GM21723 (cell line): ENCODE results near the gene DMKN.

Experiments used
- ATAC-seq: cut with Tn5 transposase; IDR thresholded peaks from one replicate; pipeline ENCODE4 v1.9.1; 2021; ENCODE audit warnings: mild to moderate bottlenecking, moderate library complexity; ENCODE audit not compliant: unreplicated experiment

The DMKN gene, protein sequence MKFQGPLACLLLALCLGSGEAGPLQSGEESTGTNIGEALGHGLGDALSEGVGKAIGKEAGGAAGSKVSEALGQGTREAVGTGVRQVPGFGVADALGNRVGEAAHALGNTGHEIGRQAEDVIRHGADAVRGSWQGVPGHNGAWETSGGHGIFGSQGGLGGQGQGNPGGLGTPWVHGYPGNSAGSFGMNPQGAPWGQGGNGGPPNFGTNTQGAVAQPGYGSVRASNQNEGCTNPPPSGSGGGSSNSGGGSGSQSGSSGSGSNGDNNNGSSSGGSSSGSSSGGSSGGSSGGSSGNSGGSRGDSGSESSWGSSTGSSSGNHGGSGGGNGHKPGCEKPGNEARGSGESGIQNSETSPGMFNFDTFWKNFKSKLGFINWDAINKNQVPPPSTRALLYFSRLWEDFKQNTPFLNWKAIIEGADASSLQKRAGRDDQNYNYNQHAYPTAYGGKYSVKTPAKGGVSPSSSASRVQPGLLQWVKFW

DNA sequence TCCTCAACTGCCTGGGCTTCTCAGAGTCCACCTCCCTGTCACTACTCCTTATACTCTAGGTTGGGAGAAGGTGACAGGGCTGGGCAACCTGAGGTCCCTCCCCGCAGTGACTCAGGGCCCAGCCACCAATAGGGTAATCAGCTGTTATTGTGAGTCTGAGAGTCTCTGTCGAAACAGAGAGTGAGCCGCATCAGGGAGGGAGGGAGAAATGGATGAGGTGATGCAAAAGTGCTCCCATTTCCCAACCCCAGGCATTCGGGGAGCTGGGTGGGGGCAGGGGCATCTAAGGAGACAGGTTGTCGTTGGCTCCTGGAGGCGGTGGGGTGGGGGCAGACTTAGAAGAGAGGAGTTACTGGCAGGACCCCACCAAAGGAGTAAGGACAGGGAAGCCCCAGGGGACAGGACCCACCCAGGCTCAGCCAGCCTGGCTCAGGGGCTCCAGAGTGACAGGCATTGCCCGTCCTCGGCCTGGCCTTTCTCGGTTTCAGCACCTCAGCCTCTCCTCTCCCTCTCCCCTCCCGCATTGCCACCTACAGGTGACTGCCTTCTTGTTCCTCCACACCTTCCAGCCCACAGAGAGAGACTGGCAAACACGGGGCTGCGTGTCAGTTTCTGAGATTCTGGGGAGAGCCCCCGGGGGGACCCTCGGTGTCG is at the start of gene DMKN:
Gene DMKN (minus strand): TSS at position 22 of the 654 bp plus-strand sequence. CDS start 174 bp downstream, outside the sequence.
- no peak for ATAC-seq

DNA sequence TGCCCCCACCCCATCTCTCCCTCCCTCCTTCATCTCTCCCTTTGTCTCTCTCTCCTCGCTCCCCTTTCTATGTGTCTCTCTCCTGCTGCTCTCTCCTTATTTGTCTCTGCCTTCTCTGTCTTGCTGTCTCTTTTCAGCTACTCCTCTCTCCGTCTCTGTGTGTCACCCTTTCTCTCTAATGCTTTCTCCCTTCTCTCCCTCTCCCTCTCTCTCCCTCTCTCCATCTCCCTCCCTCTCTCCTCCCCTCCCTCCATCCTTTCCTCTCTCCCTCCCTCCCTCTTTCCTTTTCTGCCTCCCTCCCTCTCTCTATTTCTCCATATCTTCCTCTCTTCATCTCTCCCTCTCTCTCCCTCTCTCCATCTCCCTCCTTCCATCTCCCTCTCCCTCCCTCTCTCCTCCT is 49.3 kb upstream of the DMKN start:
- ATAC-seq = no peak

DNA sequence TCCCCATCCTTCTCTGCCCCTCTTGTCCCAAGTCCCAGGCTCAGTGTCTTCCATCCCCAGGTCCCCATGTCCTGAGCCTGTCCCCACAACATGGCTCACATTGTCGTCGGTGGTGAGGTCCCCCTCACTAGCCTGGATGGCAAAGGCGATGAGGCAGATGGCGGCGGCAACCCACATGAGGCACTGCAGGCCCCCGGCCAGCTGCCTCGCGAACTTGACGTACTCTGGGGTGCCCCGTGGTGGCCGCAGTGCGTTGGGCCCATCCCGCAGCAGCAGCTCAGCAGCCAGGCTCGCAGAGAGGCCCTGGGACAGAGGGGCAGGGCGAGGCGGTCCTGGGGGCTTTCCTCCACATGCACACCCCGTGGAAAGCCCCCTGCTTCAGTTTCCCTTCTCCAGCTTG is 48.9 kb upstream of the DMKN start:
- no peak for ATAC-seq

DNA sequence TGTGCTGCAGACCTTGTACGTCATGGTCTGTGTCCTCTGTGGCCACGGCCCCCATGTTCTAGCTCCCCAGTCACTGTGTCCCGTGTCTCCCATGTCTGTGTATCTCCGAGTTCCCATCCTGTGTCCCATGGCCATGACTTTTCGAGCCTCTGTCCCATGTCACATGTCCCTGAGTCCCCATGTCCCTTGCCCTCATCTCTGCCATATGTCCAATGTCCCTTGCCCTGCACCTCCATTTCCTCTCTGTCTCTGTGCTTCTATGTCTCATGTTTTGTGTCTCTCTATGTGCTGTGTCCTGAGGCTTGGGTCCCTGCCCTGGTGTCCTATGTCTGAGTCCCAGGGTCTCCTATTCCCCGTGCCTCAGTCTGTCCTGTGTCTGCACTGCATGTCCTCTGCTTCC is 48.0 kb upstream of the DMKN start:
- no peak for ATAC-seq

DNA sequence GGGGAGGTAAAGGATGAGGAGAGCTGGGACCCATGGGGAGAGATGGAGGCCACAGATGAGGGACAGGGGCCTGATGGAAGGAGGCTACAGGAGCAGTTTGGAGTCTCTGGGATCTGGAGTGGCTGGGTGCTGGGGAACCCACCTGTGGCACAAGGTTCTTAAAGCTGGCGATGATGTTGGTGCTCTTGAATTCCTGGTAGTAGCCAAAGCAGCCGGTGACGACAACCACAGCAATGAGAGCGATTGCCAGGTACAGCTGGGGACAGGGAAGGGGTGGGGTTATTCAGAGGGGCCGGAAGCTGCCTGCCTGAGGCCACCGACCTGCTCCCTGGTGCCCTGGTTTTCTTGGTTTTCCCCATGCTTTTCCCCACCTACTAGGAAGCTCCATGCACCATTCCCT is 47.2 kb upstream of the DMKN start:
- no peak for ATAC-seq

DNA sequence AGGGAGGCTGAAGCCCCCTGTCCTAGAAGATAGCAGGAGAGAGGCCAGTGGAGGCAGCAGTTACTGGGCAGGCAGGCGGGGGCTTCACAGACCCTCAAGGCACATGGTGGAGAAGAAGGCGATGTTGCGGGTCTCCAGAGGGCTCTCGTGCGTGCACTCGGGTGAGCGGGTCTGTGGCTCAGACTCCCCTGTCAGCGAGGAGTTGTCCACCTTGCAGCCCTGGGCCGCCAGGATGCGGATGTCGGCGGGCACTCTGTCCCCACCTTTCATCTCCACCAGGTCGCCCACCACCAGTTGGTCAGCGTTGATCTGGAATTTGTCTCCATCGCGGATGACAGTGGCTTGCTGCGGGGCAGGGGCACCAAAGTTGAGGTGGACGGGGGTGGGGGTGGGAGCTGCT is 46.8 kb upstream of the DMKN start:
- ATAC-seq = no peak

DNA sequence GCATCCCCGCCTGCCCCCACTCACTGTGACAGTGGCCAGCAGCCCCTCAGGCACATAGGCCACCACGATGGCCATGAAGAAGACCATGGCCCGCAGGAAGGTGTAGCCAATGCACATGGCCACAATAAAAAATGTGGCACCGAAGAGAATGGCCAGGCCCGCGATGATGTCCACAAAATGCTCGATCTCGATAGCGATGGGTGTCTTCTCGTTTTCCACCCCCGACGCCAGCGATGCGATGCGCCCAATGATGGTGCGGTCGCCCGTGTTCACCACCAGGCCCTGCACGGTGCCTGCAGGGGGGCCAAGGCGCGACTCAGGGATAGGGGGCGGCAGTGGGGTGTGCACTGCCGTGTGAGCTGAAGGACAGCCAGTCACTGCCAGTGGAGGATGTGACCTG is 46.3 kb upstream of the DMKN start:
- no peak for ATAC-seq

DNA sequence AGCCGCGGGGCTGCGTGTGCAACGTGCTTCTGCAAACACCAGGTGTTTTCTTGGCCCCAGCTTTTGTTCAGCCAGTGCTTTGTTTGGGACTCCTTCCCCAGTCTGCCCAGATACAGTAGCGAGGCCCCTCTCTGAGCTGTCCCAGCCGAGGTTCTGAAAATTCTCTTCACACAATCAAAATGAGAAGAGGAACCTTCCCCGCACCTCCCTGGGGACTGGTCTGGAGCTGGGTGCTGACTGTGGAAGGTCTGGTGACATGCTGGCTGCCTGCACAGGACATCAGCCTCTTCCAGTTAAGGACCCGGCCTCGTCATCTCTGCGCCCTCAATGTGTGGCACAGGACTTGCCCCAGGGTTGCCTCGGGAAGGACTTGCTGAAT is 45.8 kb upstream of the DMKN start:
- ATAC-seq = peak; percentile 66

DNA sequence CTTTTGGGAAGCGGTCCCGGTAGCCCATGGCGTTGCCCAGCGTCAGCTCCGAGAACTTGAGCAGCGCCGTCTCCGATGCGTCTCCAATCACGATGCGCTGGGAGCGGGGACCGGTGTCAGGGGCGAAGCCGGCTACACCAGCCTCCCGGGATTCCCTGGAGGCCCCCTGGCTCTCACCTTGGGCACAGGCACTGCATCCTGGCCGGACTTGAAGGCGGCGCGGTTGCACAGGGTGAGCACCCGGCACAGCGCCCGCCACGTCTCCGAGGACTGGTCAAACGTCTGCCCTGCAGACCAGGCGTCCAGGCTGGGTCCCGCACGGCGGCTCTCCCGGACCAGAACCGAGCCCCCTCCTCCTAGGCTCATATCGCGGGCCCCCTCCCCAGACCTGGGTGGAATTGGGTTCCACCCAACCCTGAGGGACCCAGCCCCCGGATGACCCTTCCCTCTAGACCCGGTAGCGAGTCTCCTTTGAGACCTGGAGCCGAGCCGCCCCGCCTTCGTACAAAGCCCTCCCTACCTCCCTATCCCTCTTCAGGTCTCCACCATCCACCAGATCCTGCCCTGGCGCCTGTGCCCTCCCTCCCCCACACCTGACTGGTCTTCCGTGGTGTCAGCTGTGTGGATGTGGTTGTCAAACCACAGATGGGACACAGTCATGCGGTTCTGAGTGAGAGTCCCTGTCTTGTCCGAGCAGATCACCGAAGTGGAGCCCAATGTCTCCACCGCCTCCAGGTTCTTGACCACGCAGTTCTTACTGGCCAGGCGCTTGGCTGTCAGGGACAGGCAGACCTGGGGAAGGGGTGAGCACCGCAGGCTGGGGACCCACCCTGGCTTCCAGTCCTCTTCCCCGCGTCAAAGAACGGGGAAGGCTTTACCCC is 45.2 kb upstream of the DMKN start:
- ATAC-seq = peak; percentile 19

DNA sequence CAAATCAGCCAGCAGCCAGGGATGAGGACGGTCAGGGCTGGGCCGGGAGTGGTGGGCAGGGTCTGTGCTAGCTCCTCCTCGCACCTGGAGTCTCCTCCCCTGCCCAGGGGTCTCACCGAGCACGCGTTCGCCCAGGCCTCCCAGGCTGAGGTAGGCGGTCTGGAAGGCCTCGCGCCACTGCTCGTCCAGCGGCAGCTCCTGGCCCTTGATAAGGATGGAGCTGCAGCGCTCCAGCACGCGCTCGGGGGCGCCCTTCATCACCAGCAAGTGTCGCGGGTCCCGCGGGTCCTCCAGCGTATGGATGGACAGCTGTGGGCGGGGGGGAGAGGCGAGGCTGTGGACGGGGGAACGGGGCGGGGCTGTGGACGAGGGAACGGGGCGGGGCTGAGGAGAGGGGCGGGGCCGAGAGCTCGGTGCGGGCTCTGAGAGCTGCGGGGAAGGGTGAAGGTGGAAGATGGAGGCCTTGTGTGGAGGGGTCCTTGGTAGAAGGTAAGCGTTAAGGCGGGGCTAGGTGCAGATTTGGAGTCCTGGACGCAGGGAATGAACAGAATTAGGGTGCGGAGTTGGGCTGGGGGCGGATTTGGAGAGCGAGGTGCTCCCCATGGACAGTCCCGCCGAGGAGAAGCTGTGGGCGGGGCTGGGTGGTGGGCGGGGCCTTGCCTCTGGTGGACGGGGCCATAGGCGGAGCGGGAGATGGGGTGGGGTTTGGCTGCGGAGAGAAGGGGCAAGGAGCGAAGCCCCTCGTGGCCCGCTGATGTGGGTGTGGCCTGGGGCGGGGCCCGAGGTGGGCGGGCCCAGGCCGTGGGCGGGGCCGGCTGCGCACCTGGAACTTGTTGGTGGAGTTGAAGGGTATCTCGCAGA is 44.3 kb upstream of the DMKN start:
- ATAC-seq = no peak

DNA sequence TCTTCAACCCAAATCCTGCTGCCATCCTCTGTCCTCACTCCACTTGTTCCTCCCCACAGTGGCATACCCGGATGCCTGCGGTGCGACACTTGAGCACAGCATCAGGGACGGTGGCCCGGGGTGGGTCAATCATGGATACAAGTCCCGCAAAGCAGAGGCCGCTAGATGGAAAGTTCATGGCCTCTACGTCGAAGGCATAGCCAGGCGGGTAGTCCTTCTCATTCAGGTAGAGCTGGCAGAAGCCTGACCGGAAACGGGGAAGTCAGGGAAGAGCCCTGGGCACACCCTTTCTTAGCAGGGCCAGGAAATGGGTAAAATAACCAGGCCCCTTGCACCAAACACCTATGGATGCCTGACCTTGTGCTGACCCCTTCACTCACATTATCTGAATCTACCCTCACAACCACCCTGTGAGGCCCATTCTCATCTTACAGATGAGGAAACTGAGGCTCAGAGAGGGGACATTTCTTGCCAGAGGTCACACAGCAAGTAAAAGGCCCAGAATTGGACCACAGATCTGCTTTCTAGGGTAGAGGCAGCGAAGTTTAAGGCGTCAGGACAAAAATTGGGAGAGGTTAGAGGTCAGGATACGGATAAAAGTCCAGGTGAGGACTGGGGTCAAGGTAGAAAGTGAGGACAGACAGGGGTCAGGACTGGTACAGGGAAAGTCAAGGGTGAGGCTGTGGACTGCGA is 43.5 kb upstream of the DMKN start:
- no peak for ATAC-seq

DNA sequence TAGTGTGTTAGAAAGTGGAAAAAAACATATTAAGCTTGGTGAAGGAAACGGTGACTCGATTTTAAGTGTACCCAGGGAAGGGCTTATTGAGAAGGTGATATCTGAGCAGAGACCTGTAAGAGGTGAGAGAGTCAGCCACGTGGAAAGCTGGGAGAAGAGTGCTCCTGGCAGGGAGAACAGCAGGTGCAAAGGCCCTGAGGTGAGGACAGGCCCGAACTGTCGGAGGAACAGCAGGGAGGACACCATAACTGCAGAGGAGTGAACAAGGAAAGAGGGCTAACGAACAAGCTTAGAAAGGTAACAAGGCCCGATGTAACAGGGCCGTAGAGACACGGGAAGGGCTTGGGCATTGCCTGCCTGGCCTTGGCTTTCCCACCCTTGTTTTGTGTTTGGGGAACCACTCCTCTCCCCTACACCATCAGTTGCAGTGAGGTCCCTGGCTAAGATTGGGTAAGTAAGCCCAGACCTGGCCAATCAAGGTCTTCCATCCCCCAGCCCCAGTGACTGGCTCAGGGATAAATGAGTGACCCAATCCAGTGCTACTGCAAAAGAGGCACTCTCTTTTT is 42.7 kb upstream of the DMKN start:
- no peak for ATAC-seq

DNA sequence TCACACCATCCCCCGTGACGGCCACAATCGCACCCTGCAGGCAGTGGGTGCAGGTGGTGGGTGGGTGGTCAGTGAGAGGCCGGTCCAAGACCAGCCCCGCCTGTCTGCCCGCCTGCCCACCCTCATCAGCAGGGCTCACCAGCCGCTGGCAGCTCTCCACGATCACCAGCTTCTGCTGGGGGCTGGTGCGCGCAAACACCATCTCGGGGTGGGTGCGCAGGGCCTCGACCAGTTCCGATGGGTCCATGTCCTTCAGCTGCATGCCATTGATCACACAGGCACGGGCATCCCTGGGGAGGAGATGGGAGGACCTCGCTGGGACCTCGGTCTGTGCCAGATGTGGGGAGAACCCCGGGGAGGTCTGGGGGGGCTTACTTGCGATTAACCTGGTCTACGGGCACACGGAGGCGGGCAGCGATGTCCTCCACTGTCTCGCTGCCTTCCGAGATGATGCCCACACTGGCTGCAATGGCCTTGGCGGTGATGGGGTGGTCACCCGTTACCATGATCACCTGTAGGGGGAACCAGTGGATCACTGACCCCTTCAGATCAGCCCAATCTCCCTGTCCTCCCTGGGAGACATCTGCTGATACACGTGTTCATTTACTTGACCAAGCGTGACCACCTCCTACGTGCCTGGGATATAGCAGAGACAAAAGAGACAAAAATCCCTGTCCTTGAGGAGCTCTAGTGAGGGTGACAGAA is 42.0 kb upstream of the DMKN start:
- ATAC-seq = no peak

DNA sequence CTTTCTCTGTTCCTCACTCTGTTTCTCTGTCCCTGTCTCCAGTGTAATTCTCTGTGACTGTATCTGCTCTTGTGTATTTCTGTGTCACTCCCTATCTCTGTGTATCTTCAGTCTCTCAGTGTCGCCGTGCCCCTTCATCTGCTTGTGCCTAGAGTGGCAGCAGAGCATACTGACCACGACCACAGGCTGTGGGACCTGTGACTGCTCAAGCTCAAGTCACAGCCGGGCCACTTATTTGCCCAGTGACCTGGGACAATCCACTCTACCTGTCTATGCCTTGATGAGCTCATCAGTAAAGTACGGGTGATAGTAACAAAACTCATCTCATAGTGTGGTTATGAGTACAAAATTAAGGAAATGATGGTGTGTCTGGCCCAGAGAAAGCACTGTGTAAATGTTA is 40.6 kb upstream of the DMKN start:
- no peak for ATAC-seq

DNA sequence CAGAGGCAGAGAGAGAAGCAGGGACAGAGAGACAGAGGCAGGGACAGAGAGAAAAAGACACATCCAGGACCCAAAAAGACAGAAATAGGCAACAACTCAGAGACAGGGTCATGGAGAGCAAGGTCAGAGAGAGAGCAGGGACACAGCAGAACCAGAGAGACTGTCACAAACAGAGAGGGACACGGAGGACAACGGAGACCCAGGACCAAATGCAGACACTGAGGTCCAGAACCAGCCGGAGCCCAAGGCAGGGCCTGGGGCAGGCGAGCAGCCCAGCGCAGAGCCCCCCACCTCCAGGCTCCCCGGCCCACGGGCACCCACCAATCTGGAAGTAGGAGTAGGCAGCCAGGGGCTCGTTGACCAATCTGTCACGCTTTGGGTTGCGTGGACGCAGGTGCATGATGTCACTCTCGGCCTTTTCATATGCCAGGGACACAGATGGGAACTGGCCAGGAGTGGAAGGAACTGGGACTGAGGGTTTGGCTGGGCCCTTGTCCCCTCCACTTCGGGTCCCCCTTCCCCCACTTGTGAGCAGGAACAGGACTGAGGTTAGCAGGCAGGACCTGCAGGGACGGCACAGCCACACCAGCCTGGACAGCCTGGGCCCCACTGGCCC is 40.0 kb upstream of the DMKN start:
- no peak for ATAC-seq

DNA sequence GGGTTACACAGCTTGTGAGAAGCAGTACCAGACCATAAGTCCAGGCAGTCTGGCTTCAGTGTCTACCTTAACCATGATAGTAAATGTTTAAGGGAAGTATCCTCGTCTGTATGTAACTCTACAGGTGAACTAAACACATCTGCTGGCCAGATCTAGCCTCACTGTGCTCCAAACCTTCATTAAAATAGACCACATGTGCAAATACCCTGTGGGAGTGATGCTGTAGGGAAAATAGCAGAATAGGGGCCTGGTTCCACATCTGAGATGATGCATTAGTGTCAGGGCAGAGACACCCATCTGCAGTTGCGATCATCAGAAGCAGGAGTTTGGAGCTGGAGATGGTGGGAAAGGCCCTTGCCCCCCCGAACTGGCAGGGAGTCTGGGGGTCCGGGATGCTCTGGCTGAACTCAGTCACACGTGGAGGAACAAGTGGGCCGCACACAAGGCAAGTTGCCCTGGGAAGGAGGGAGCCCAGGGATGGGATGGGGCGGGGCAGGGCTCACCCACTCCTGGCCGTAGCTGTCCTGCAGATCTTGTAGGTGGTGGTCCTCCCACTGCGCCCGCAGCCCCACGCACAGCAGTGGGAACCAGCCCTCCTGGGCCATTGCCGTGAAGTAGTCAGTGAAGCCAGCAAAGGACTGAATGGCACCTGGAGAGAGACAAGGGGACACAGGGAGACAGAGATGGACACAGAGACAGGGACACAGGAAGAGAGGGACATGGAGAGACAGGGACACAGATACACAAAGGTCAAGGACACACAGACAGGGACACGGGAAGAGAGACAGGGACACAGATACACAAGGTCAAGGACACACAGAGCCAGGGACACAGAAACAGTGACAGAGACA is 39.3 kb upstream of the DMKN start:
- no peak for ATAC-seq

DNA sequence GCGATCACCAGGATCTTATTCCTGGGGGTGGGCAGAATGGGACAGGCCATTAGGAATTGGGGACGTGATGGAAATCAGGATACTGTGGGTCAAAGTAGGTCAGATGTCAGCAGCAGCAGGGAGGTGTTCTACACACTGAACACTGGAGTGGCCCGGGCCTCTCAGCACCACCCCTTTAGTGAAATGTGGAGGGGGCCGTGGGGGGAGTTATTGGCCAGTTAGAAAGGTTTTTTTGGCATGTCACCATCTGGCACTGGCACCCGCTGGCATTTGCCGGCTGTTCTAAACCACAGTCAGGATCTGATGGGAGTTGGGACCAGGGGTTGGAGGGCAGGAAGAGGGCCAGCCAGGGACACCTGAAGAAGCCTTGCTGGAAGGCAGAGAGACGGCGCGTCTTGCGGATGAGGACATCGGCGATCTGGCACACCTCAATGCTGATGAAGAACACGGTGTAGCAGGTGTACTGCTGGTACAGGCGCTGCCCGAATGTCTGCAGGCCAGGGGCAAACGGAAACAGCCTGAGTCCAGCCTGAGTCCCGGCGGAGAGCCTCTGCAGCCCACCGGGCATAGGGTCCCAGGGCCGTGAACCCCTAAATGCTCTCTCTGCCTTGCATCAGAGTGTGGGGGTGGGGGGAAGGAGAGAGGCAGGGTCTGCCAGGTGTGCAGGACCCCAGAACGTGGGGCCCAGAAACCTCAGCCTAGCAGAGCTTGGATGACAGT is 37.8 kb upstream of the DMKN start:
- no peak for ATAC-seq
